ENCODE measurements around the gene XXYLT1.

GRCh38 chr3:195200010-195200822 is 70.7 kb downstream of the XXYLT1 start:
- TF ChIP-seq CTCF (IDR thresholded peaks at IDR 0.05) (no peak), POLR2A (IDR thresholded peaks at IDR 0.05) (no peak)
